ENCODE results near the gene NTNG1. TPM values are rescaled to one million over a fixed set of nuclear protein-coding genes. Genes with fewer than 3 reads are reported as not detected.

The NTNG1 gene
- total RNA-seq, 1 donor: 20.9 TPM

GRCh38 chr1:107251083-107251482, 110.2 kb downstream of the NTNG1 start:
- no peak for DNase-seq (ENCODE audit: low read depth)
- H3K4me3 ChIP-seq (ENCODE audit: low read depth, low read length): no peak overlapping the region
- no peak for TF ChIP-seq CTCF (IDR thresholded peaks at IDR 0.05; ENCODE audit: insufficient read depth, low read length)

- TF ChIP-seq CTCF (IDR thresholded peaks at IDR 0.05; ENCODE audit: insufficient read depth, low read length): no peak
- DNase-seq (ENCODE audit: low read depth): no peak
- H3K4me3 ChIP-seq (ENCODE audit: low read depth, low read length): no peak overlapping the region
Observed at GRCh38 chr1:107251839-107252238, 111.0 kb downstream of the NTNG1 start.

- no peak overlapping the region for H3K4me3 ChIP-seq (ENCODE audit: low read depth, low read length)
- TF ChIP-seq CTCF (IDR thresholded peaks at IDR 0.05; ENCODE audit: insufficient read depth, low read length): no peak
- no peak for DNase-seq (ENCODE audit: low read depth)
Observed at GRCh38 chr1:107252271-107252670, 111.4 kb downstream of the NTNG1 start.

- H3K4me3 ChIP-seq (ENCODE audit: low read depth, low read length): no peak overlapping the region
- TF ChIP-seq CTCF (IDR thresholded peaks at IDR 0.05; ENCODE audit: insufficient read depth, low read length): no peak
- no peak for DNase-seq (ENCODE audit: low read depth)
Observed at GRCh38 chr1:107254306-107254705, 113.5 kb downstream of the NTNG1 start.

DNA sequence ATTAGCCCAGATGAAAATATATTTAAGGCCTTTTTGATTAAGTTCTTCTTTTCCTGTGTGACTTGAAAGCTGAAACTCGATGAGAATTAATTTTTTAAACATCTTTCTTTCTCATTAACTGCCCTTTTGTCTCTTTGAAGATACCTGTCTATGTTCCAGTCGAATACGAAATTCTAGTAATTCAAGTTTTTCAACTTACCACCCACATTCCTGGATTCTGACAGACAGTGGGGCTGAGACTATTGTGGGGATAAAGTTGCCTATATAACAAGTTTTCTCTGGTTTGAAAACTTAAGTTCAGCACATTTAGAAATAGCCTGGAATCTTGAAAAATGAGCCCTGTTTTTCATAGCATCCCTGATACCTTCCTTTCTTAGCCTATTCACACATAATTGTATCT, 114.6 kb downstream of the NTNG1 start:
- DNase-seq (ENCODE audit: low read depth): no peak
- no peak for TF ChIP-seq CTCF (IDR thresholded peaks at IDR 0.05; ENCODE audit: insufficient read depth, low read length)
- H3K4me3 ChIP-seq (ENCODE audit: low read depth, low read length): no peak overlapping the region

DNA sequence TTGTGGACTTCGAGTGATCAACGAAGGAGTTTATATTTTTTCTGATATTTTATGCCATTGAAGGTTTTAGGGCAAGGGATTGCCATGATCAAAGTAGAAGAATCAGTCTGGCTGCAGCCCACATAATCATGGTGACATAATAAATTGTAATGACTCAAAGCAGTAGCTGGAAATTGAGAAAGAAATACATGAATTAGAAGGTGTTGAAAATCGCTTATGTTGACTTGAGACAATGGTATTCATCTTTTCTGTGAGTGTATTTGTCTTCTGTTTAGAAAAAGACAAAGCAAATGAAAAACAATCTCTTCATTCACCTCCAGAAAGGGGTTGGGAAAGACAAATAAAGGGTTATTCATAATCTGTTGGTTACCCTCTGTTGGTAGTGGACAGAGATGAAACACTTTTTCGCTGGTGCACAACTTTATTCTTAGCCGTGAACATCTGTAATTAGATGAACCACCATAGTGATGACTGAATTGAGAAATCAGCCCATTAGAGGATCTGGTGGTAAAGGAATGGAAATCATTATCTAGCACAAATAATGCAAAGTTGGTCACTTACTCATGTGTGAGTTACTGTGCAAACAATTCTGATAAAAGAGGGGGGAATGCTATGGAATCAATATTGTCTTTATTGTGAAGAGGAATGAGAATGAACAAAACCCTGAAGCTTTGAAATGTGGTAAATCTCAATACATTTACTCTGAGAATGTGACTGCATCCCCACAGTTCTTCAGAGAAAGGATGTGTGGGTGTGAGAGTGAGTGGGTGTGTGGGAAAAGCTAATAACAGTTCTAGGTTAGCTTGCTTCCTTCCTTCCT, 121.8 kb downstream of the NTNG1 start:
- no peak overlapping the region for H3K4me3 ChIP-seq (ENCODE audit: low read depth, low read length)
- no peak for TF ChIP-seq CTCF (IDR thresholded peaks at IDR 0.05; ENCODE audit: insufficient read depth, low read length)
- DNase-seq (ENCODE audit: low read depth): no peak

All from fibroblast of the aortic adventitia (primary cell).